WTC11 (cell line): ENCODE results near the gene KDM4B. TPM values are rescaled to one million over a fixed set of nuclear protein-coding genes. Genes with fewer than 3 reads are reported as not detected.

ENCODE experiments used
- ATAC-seq: fragments of 200-7000 bp; cut with Tn5 transposase; 2 replicates; pipeline ENCODE4 v1.10.0; 2021; ENCODE audit warnings: mild to moderate bottlenecking, moderate library complexity
- CTCF ChIA-PET: fragments of 300-600 bp; sonication (Branson Sonifier 250); formaldehyde crosslinking; loops from one replicate; lab custom pipeline; 2021; ENCODE audit warnings: antibody characterized with exemption; lab: Charles Lee
- POLR2A ChIA-PET: fragments of 350-600 bp; sonication (Branson Sonifier 250); formaldehyde crosslinking; loops from one replicate; lab custom pipeline; 2021; ENCODE audit warnings: antibody characterized with exemption; lab: Charles Lee
- DNase-seq: peaks from one replicate; pipeline ENCODE4 v3.0.0; 2021; ENCODE audit warnings: low spot score
- H3K27ac Mint-ChIP-seq: 2 replicates; pipeline ENCODE4 v1.8.0; 2021; ENCODE audit warnings: mixed read lengths
- H3K27me3 Mint-ChIP-seq: 2 replicates; pipeline ENCODE4 v1.8.0; 2021; ENCODE audit warnings: low read depth, mild to moderate bottlenecking, moderate library complexity, mixed read lengths
- H3K36me3 Mint-ChIP-seq: 2 replicates; pipeline ENCODE4 v1.8.0; 2021; ENCODE audit warnings: mixed read lengths
- H3K4me1 Mint-ChIP-seq: 2 replicates; pipeline ENCODE4 v1.8.0; 2022; ENCODE audit warnings: mixed read lengths
- H3K4me3 Mint-ChIP-seq: 2 replicates; pipeline ENCODE4 v1.8.0; 2021; ENCODE audit warnings: mild to moderate bottlenecking, moderate library complexity, mixed read lengths
- H3K9me3 Mint-ChIP-seq: 2 replicates; pipeline ENCODE4 v1.8.0; 2021; ENCODE audit warnings: mixed read lengths
- ATF2 ChIP-seq: sonication (generic); formaldehyde crosslinking; IDR thresholded peaks from 2 replicates; pipeline ENCODE4 v1.8.1; 2022; ENCODE audit warnings: low read depth, missing genetic modification reagents, borderline replicate concordance
- E2F4 ChIP-seq: sonication (generic); formaldehyde crosslinking; IDR thresholded peaks from 2 replicates; pipeline ENCODE4 v1.8.1; 2022; ENCODE audit warnings: low read depth, mild to moderate bottlenecking, moderate library complexity, missing genetic modification reagents, borderline replicate concordance
- E2F5 ChIP-seq: sonication (generic); formaldehyde crosslinking; IDR thresholded peaks from 2 replicates; pipeline ENCODE4 v1.8.1; 2022; ENCODE audit warnings: mild to moderate bottlenecking, moderate library complexity, missing genetic modification reagents
- ELF4 ChIP-seq: sonication (generic); formaldehyde crosslinking; IDR thresholded peaks from 2 replicates; pipeline ENCODE4 v1.8.1; 2022; ENCODE audit warnings: low read depth, mild to moderate bottlenecking, moderate library complexity, missing genetic modification reagents
- ERG ChIP-seq: fragments of 250-450 bp; sonication (Bioruptor Pico); IDR thresholded peaks from 2 replicates; pipeline ENCODE4 v1.8.0; 2021; ENCODE audit warnings: mild to moderate bottlenecking
- ETV6 ChIP-seq: sonication (generic); formaldehyde crosslinking; IDR thresholded peaks from 2 replicates; pipeline ENCODE4 v1.8.1; 2022; ENCODE audit warnings: mild to moderate bottlenecking, missing genetic modification reagents
- FOXK1 ChIP-seq: sonication (generic); formaldehyde crosslinking; IDR thresholded peaks from 2 replicates; pipeline ENCODE4 v1.8.0; 2022; ENCODE audit warnings: mild to moderate bottlenecking, moderate library complexity, missing genetic modification reagents
- JUN ChIP-seq: sonication (generic); formaldehyde crosslinking; IDR thresholded peaks from 2 replicates; pipeline ENCODE4 v1.8.0; 2023; ENCODE audit warnings: mild to moderate bottlenecking, missing genetic modification reagents
- MLX ChIP-seq: sonication (generic); formaldehyde crosslinking; IDR thresholded peaks from 2 replicates; pipeline ENCODE4 v1.8.1; 2023; ENCODE audit warnings: mild to moderate bottlenecking, missing genetic modification reagents, moderate library complexity
- NR1H2 ChIP-seq: sonication (generic); formaldehyde crosslinking; IDR thresholded peaks from 2 replicates; pipeline ENCODE4 v1.9.0; 2021; ENCODE audit warnings: mild to moderate bottlenecking, moderate library complexity, missing genetic modification reagents
- ZMAT4 ChIP-seq: fragments of 250-450 bp; sonication (Bioruptor Pico); IDR thresholded peaks from 2 replicates; pipeline ENCODE4 v1.9.0; 2021; ENCODE audit warnings: mild to moderate bottlenecking
- ZNF121 ChIP-seq: sonication (generic); formaldehyde crosslinking; IDR thresholded peaks from 2 replicates; pipeline ENCODE4 v1.8.0; 2023; ENCODE audit warnings: missing genetic modification reagents
- ZNF138 ChIP-seq: sonication (generic); formaldehyde crosslinking; conservative IDR thresholded peaks from 2 replicates; pipeline ENCODE4 v1.8.1; 2022; ENCODE audit warnings: mild to moderate bottlenecking, moderate library complexity, missing genetic modification reagents
- ZNF396 ChIP-seq: fragments of 250-450 bp; sonication (Bioruptor Pico); IDR thresholded peaks from 2 replicates; pipeline ENCODE4 v1.8.0; 2021; ENCODE audit warnings: mild to moderate bottlenecking, moderate library complexity, borderline replicate concordance
- ZNF423 ChIP-seq: fragments of 250-450 bp; sonication (Bioruptor Pico); IDR thresholded peaks from 2 replicates; pipeline ENCODE4 v2.1.2; 2022; ENCODE audit warnings: mild to moderate bottlenecking, moderate library complexity
- ZNF532 ChIP-seq: fragments of 250-450 bp; sonication (Bioruptor Pico); IDR thresholded peaks from 2 replicates; pipeline ENCODE4 v1.9.0; 2021; ENCODE audit warnings: mild to moderate bottlenecking, borderline replicate concordance
- ZNF671 ChIP-seq: fragments of 250-450 bp; sonication (Bioruptor Pico); IDR thresholded peaks from 2 replicates; pipeline ENCODE4 v1.8.0; 2021; ENCODE audit warnings: mild to moderate bottlenecking
- total RNA-seq: library from RNA; stranded (reverse); gene quantifications from 3 replicates; pipeline ENCODE4 v1.2.3, GENCODE V29; 2021

Gene KDM4B
- total RNA-seq, 1 experiment from 2014 or later = 43.2 TPM

GRCh38 chr19:5071579-5071978 is 102.7 kb downstream of the KDM4B start (continued):
- TF ChIP-seq E2F5 (CRISPR knock-in tag) = no peak

- no peak for TF ChIP-seq ELF4
- no peak for TF ChIP-seq ETV6 (CRISPR knock-in tag)
- no peak for TF ChIP-seq ZMAT4
- no peak for TF ChIP-seq ERG (CRISPR knock-in tag)
- no peak for TF ChIP-seq ATF2 (CRISPR knock-in tag)
- TF ChIP-seq E2F4 (CRISPR knock-in tag) = no peak
- TF ChIP-seq ZNF121 (CRISPR knock-in tag) = no peak
- TF ChIP-seq ZNF396 (CRISPR knock-in tag) = no peak
- TF ChIP-seq ZNF138 (CRISPR knock-in tag) = no peak
- no peak for TF ChIP-seq JUN (CRISPR knock-in tag)
- TF ChIP-seq FOXK1 (CRISPR knock-in tag) = no peak
- no peak for TF ChIP-seq ZNF423 (CRISPR knock-in tag)
- CTCF ChIA-PET = interaction anchor here (0.6 to 3.8 kb wide), 9 partner anchors 15 to 262 kb away, joined by 3 to 28 read pairs (median 3); no protein-coding TSS in a partner anchor
- POLR2A ChIA-PET = no interaction called here
- H3K27ac Mint-ChIP-seq = 0 out of 2 replicates have a peak overlapping the region, but pooled peaks have one; percentile 20
- no peak for DNase-seq
- no peaks in the 10 kb centered on the region for H3K9me3 Mint-ChIP-seq
- H3K36me3 Mint-ChIP-seq = no peaks in the 10 kb centered on the region
- ATAC-seq = no peak
- H3K4me1 Mint-ChIP-seq = peaks cover 35% of the 10 kb centered on the region
- H3K4me3 Mint-ChIP-seq = no peak overlapping the region
- H3K27me3 Mint-ChIP-seq = no peaks in the 10 kb centered on the region
Observed at GRCh38 chr19:5072115-5072514, 103.2 kb downstream of the KDM4B start.

- Mint-ChIP-seq H3K4me1 (peaks cover 35% of the 10 kb centered on the region), H3K27ac (peak overlapping the region; percentile 95), H3K27me3 (no peaks in the 10 kb centered on the region), H3K4me3 (peak overlapping the region; percentile 47; the same call in 1 of the 2 replicates), H3K36me3 (no peaks in the 10 kb centered on the region), H3K9me3 (no peaks in the 10 kb centered on the region)
- POLR2A ChIA-PET = no interaction called here
- ATAC-seq = peak; percentile 61
- DNase-seq = no peak
- CTCF ChIA-PET = interaction anchor here (0.5 to 3.8 kb wide), 9 partner anchors 12 to 221 kb away, joined by 3 to 28 read pairs (median 7); no protein-coding TSS in a partner anchor
- TF ChIP-seq ZNF671 (CRISPR knock-in tag) = no peak
- TF ChIP-seq MLX = no peak
- no peak for TF ChIP-seq ZNF532
- TF ChIP-seq ERG (CRISPR knock-in tag) = no peak
- TF ChIP-seq NR1H2 (CRISPR knock-in tag) = no peak
Observed at GRCh38 chr19:5073153-5073844, 104.4 kb downstream of the KDM4B start.
